GM12878 (cell line): Measurements from ENCODE around the gene RIOX2. TPM values are rescaled to one million over a fixed set of nuclear protein-coding genes. Genes with fewer than 3 reads are reported as not detected.

Experiments used
- ATAC-seq: fragments of 200-7000 bp; cut with Tn5 transposase; 3 replicates; pipeline ENCODE4 v1.9.1; 2020; ENCODE audit warnings: mild to moderate bottlenecking, moderate library complexity
- BruUV-seq: library from RNA; stranded (reverse); fragments of 400-500 nt; replicated peaks from 2 replicates; lab custom pipeline; 2021; lab: Mats Ljungman, UMichigan
- CTCF ChIA-PET: fragments of 300-600 bp; sonication (Branson Sonifier 250); formaldehyde crosslinking; extraction: SDS; loops from one replicate; lab custom pipeline; 2021; ENCODE audit warnings: inconsistent platforms; lab: Yijun Ruan, JAX
- POLR2A ChIA-PET: fragments of 350-600 bp; formaldehyde crosslinking; extraction: SDS; loops from one replicate; lab custom pipeline; 2021; ENCODE audit warnings: inconsistent platforms; lab: Charles Lee
- RAD21 ChIA-PET: fragments of 300-600 bp; sonication (Branson Sonifier 250); formaldehyde crosslinking; loops from one replicate; lab custom pipeline; 2023; ENCODE audit warnings: antibody characterized with exemption; ENCODE audit not compliant: unreplicated experiment; lab: Charles Lee
- SMC1A ChIA-PET: fragments of 300-600 bp; sonication (Branson Sonifier 250); formaldehyde crosslinking; loops from one replicate; lab custom pipeline; 2023; ENCODE audit not compliant: unreplicated experiment, uncharacterized antibody; lab: Charles Lee
- DNase-seq: peaks from one replicate; pipeline ENCODE4 v3.0.0-alpha.2; 2011; ENCODE audit warnings: low read depth, low spot score
- FAIRE-seq: peaks from 3 replicates; lab custom pipeline; 2011; peaks lifted over from hg19 to GRCh38; lab: Jason Lieb, UNC
- H2AFZ ChIP-seq: 2 replicates; pipeline ENCODE4 v1.6.0; 2011; ENCODE audit warnings: low read depth, low read length, control low read depth; ENCODE audit not compliant: control insufficient read depth
- H3K27ac ChIP-seq: 2 replicates; pipeline ENCODE4 v1.5.1; 2011; ENCODE audit warnings: control low read depth; ENCODE audit not compliant: control insufficient read depth, insufficient read depth
- H3K27me3 ChIP-seq, 2 experiments: replicated peaks in 1 of 2; 2 replicates each; pipeline versions ENCODE4 v1.6.0 to v1.6.1; 2011; ENCODE audit warnings: low read length in 1 of 2; ENCODE audit not compliant: control insufficient read depth in 2 of 2, insufficient read depth in 2 of 2
- H3K36me3 ChIP-seq, 2 experiments: 2 replicates each; pipeline ENCODE4 v1.5.1; 2011; ENCODE audit warnings: low read length in 1 of 2; ENCODE audit not compliant: control insufficient read depth in 2 of 2, insufficient read depth in 2 of 2
- H3K4me1 ChIP-seq: 2 replicates; pipeline ENCODE4 v1.6.1; 2011; ENCODE audit warnings: mild to moderate bottlenecking, low read length, moderate library complexity, mixed read lengths; ENCODE audit not compliant: control insufficient read depth, insufficient read depth
- H3K4me2 ChIP-seq: 2 replicates; pipeline ENCODE4 v1.6.0; 2011; ENCODE audit warnings: control low read depth; ENCODE audit not compliant: control insufficient read depth, insufficient read depth
- H3K4me3 ChIP-seq: fragments of 200-600 bp; sonication (generic); 2 replicates; pipeline ENCODE4 v1.5.1; 2016
- H3K79me2 ChIP-seq: 2 replicates; pipeline ENCODE4 v1.6.0; 2011; ENCODE audit warnings: low read length; ENCODE audit not compliant: control insufficient read depth, insufficient read depth
- H3K9ac ChIP-seq: 2 replicates; pipeline ENCODE4 v1.8.0; 2011; ENCODE audit warnings: low read length, control low read depth, mixed read lengths; ENCODE audit not compliant: control insufficient read depth, insufficient read depth
- H3K9me3 ChIP-seq: replicated peaks from 3 replicates; pipeline ENCODE4 v1.5.1; 2011; ENCODE audit warnings: mild to moderate bottlenecking, low read length; ENCODE audit not compliant: control insufficient read depth, insufficient read depth
- H4K20me1 ChIP-seq: 2 replicates; pipeline ENCODE4 v1.6.0; 2011; ENCODE audit not compliant: control insufficient read depth, insufficient read depth
- CHD1 ChIP-seq: IDR thresholded peaks from 2 replicates; pipeline ENCODE4 v1.6.1; 2012; ENCODE audit warnings: low read depth, low read length, improper control_type of control experiment
- EP300 ChIP-seq, 2 experiments: fragments of 150-350 bp in 1 of 2; IDR thresholded peaks; 2 replicates each; pipeline ENCODE4 v1.6.1; 2011 to 2012; ENCODE audit warnings: low read depth in 2 of 2, low read length in 2 of 2, borderline replicate concordance in 1 of 2, improper control_type of control experiment in 1 of 2, inconsistent platforms in 1 of 2; ENCODE audit not compliant: control insufficient read depth in 1 of 2
- ETV6 ChIP-seq, 2 experiments: fragments of 450-650 bp in 1 of 2; IDR thresholded peaks in 1 of 2; conservative IDR thresholded peaks in 1 of 2; 2 replicates each; pipeline ENCODE4 v1.6.1; 2014; ENCODE audit warnings: antibody characterized with exemption in 1 of 2, borderline replicate concordance in 1 of 2, low read depth in 1 of 2, mild to moderate bottlenecking in 1 of 2, moderate library complexity in 1 of 2
- EZH2 ChIP-seq: IDR thresholded peaks from 2 replicates; pipeline ENCODE4 v1.6.1; 2012; ENCODE audit warnings: low read depth, mild to moderate bottlenecking, control low read depth, inconsistent platforms, low read length, borderline replicate concordance; ENCODE audit not compliant: control insufficient read depth
- HDAC2 ChIP-seq: fragments of 200-600 bp; sonication (generic); IDR thresholded peaks from 2 replicates; pipeline ENCODE4 v1.6.1; 2017
- IRF3 ChIP-seq: fragments of 450-650 bp; IDR thresholded peaks from 2 replicates; pipeline ENCODE4 v1.6.1; 2014; ENCODE audit warnings: mild to moderate bottlenecking
- KDM1A ChIP-seq: fragments of 200-600 bp; sonication (generic); IDR thresholded peaks from 2 replicates; pipeline ENCODE4 v1.6.1; 2016; ENCODE audit warnings: borderline replicate concordance
- NFYA ChIP-seq: IDR thresholded peaks from 2 replicates; pipeline ENCODE4 v1.6.1; 2011; ENCODE audit warnings: low read depth, mild to moderate bottlenecking, low read length, improper control_type of control experiment, borderline replicate concordance
- POLR2AphosphoS5 ChIP-seq: IDR thresholded peaks from 2 replicates; pipeline ENCODE4 v1.6.1; 2011; ENCODE audit warnings: mild to moderate bottlenecking, low read length, inconsistent platforms
- REST ChIP-seq: IDR thresholded peaks from 2 replicates; pipeline ENCODE4 v1.6.1; 2012; ENCODE audit warnings: mild to moderate bottlenecking, low read depth, low read length
- ZBED1 ChIP-seq: IDR thresholded peaks from 2 replicates; pipeline ENCODE4 v1.6.1; 2016; ENCODE audit warnings: borderline replicate concordance
- WGBS: methylation state at CpG from one replicate; pipeline ENCODE4 v1.1.6; 2016; ENCODE audit warnings: low lambda C conversion rate; ENCODE audit not compliant: insufficient replicate concordance, insufficient coverage; ENCODE audit errors: missing lambda C conversion rate; 5-methylcytosine and 5-hydroxymethylcytosine counted together
- in situ Hi-C: fragments of 300-500 bp; cut with MboI; formaldehyde crosslinking; loops from 9 replicates; pipeline ENCODE4 v1.14.3; 2018; ENCODE audit warnings: mixed read lengths
- intact Hi-C: fragments of 100-400 bp; cut with micrococcal nuclease; formaldehyde crosslinking; loops from one replicate; pipeline ENCODE4 v1.14.2; 2022; ENCODE audit not compliant: unreplicated experiment
- polyA plus RNA-seq, 11 experiments: library from polyadenylated mRNA; depleted of rRNA in 4 of 11; unstranded in 6 of 11; stranded (reverse) in 5 of 11; fragments of >200 nt; fragmentation: Nextera tagmentation in 4 of 11; fragmentation: Illumina TruSeq in 1 of 11; extraction: Ambion mirVana in 4 of 11; extraction: Trizol in 1 of 11; gene quantifications; 1 replicate in 1 of 11; 2 replicates in 10 of 11; pipeline versions ENCODE4 v1.2.1 to v1.2.3, GENCODE V29; 2011 to 2016; ENCODE audit warnings: inconsistent platforms in 2 of 11, missing spikeins in 2 of 11, low read depth in 1 of 11
- total RNA-seq, 4 experiments: library from RNA; depleted of rRNA in 3 of 4; stranded (reverse); fragments of >200 nt in 3 of 4; fragmentation: Illumina TruSeq in 1 of 4; extraction: Trizol in 1 of 4; gene quantifications; 2 replicates each; pipeline versions ENCODE4 v1.2.1 to v1.2.3, GENCODE V29; 2013 to 2021

The RIOX2 gene
- total and polyA plus RNA-seq, 10 of the 15 experiments (the other 5 are each of a cell fraction or from before 2014, with no cell fraction given): 24.1 to 52.6 (median 44.0) TPM

GRCh38 chr3:97935842-97936241 is 36.4 kb downstream of the RIOX2 start:
- Histone ChIP-seq H3K4me1 (no peaks in the 10 kb centered on the region), H3K4me3 (no peak overlapping the region), H4K20me1 (no peaks in the 10 kb centered on the region), H3K9ac (no peak overlapping the region), H3K9me3 (no peaks in the 10 kb centered on the region), H3K36me3 (peaks cover 0 to 6% of the 10 kb centered on the region in 2 experiments; a peak in 2 of 4 replicates), H3K27me3 (no peaks in the 10 kb centered on the region), H2AFZ (no peak overlapping the region), H3K27ac (no peak overlapping the region), H3K79me2 (no peaks in the 10 kb centered on the region), H3K4me2 (no peak overlapping the region)
- ATAC-seq (no peak), DNase-seq (no peak), FAIRE-seq (no peak)
- 100% methylated on average over 1 of the region's 1 CpG for WGBS
- BruUV-seq: no TSS peak
- SMC1A ChIA-PET: interaction anchor here (1.2 kb wide), 1 partner anchor 25 kb away, joined by 3 read pairs; no protein-coding TSS in a partner anchor
- in situ Hi-C loops (no loop called here), intact Hi-C loops (no loop called here)
- CTCF ChIA-PET: no interaction called here
- RAD21 ChIA-PET: no interaction called here
- TF ChIP-seq ZBED1 (no peak), EP300 (IDR thresholded peaks at IDR 0.05; ENCODE audit: borderline replicate concordance in 1 of 2, control insufficient read depth in 1 of 2, low read depth in 2 of 2, low read length in 2 of 2) (no peak), NFYA (no peak), POLR2AphosphoS5 (no peak), KDM1A (no peak), EZH2 (no peak), HDAC2 (no peak), REST (no peak), IRF3 (no peak), ETV6 (conservative IDR thresholded peaks at IDR 0.05 in 1 of 2, IDR thresholded peaks at IDR 0.05 in 1 of 2; ENCODE audit: borderline replicate concordance in 1 of 2, low read depth in 1 of 2) (no peak), CHD1 (no peak)
- POLR2A ChIA-PET: no interaction called here
